DMS 273 treated with DMSO at 0.1 percent for 48 hours (cell line): Measurements from ENCODE around the gene PIK3AP1.
"Not testable (repeated sequence)": the region's sequence is repeated elsewhere in the genome, so short reads cannot be mapped to it uniquely, and the experiment has no call there.

ENCODE experiments used
- DNase-seq: peaks from one replicate; lab custom pipeline; 2025; lab: John Stamatoyannopoulos, UW

Gene PIK3AP1

GRCh38 chr10:96724621-96725020 is 4.3 kb upstream of the PIK3AP1 start:
- DNase-seq = no peak

DNA sequence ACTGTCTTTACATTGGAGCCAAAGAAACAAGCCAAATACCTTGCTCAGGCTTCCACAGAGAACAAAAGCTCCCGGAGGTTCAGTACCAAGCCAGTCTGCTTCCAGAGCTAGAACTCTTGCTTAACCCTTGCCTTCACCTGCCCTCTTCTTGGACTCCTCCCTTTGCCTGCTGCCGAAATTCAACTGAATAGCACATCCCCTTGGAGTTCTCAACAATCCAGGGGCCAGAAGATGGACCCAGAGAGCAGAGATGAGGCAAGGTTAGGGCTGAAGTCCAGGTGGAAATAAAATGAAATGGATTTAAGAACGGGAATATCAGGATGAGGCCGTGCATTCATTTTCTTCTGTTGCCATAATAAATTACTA is 876 bp upstream of the PIK3AP1 start:
- peak; percentile 39 for DNase-seq

DNA sequence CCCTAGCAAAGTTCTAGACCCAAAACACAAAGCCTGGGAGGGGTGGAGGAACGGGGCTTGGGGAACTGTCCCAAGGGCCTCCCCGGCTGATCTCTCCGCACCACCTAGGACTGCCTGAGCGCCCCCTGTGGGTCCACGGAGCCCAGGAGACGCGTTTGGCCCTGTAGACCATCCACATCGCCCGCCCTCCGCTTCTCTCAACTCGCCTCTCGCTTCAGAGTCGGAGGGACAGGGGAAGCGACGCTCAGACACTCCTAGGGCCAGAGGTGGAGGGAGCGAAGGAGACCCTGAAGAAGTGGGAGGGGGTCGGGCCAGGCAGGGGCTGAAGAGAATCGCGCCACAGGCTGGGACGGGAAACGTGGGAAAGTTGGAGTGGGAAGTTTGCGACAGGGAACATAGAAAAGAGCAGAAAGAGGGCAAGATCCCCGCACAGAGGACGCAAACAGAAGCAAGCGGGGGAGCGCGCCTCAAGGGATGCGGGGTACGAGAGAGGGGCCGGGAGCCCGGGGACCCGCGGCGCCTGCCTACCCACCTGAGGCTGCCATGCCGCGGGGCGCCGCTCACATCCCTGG is 378 bp downstream of the PIK3AP1 start:
- no peak for DNase-seq

DNA sequence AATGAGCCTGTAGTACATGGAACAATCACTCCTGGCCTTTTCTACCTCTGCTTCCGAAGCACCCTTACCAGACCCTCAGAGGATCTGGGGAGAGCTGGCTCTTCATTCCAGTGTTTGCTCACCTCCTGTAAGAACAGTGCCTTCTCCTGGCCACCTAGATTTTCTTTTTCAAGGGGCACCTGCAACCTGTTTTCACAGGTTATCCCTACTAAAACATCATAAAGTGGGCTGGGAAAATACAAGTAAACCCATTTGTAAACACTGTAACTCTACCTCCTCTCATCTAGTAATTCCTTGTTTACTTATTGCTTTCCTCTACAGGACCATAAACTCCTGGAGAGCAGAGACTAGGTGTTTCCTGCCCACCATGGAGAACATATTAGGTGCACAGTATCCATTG is 1.1 kb downstream of the PIK3AP1 start:
- DNase-seq = no peak

DNA sequence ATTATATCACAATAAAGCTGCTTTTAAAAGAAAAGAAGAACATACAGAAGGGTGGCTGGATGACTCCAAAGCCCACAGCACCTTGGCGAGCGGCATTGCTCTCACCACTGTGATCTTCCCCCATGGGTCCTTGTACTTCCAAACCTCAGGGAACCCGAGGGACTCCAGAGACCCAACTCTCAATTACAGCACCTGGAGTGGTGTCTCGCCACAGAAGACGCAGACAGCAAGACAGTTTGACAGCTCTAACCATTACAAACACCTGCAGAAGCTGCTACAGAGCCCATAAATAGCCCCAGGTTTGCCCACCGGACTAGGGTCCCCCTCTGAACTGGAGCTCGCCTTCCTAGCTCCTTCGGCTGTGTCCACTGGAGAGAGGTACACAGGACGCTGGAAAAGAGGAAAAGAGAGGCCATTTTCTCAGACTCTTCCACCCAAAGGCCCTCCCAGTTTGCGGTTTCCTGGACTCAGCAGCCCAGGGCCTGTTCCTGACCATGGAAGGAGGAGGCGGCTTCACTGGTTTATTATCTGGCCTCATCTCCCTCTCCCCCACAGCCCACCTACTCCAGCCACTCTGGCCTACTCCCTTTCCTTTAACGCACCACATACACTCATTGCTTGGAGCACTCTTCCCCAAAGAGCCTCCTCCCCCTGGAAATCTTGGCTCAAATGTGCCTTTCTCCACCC is 1.9 kb downstream of the PIK3AP1 start:
- DNase-seq = no peak

DNA sequence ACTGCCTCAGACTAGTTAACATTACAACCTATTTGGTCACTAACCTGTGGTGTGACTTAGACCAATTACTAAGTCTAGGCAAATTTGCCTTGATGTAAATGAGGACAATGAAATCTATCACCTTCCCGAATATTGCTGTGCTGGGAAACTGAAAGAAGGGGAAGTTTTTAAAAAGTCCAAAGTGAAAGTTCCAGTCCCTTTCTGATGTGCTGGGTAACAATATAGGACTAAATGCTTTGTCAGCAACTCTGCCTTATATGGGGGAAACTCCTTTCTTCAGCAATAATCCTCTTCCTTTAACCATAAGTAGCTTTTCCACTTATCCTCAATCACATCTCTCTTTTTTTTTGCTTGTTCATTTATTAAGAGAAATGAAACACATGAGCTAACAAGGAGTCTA is 3.9 kb downstream of the PIK3AP1 start:
- no peak for DNase-seq

- no peak for DNase-seq
Observed at GRCh38 chr10:96714746-96715255, 5.5 kb downstream of the PIK3AP1 start.

DNA sequence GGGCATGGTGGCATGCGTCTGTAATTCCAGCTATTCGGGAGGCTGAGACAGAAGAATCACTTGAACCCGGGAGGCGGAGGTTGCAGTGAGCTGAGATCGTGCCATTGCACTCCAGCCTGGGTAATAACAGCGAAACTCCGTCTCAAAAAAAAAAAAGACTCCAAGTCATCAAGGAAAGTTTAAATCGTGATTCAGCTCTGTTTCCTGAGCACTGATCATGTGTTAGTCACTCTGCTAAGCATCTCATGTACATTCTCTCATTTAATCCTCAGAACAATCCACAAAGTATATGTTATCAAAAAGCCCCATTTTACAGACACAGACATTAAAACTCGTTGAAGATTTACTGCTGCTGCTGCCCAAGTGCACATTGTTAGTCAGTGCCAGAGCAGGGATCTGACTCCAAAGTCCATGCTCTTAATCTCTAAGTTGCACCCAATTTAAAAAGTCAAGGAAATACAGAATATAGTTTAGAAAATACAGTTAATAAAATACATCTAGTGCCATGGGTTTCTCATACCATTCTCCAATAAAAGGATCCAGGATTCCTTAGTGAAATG is 6.2 kb downstream of the PIK3AP1 start:
- DNase-seq = no peak

- DNase-seq = no peak
Observed at GRCh38 chr10:96712662-96713271, 7.5 kb downstream of the PIK3AP1 start.

- no peak for DNase-seq
Observed at GRCh38 chr10:96711048-96711728, 9.1 kb downstream of the PIK3AP1 start.

DNA sequence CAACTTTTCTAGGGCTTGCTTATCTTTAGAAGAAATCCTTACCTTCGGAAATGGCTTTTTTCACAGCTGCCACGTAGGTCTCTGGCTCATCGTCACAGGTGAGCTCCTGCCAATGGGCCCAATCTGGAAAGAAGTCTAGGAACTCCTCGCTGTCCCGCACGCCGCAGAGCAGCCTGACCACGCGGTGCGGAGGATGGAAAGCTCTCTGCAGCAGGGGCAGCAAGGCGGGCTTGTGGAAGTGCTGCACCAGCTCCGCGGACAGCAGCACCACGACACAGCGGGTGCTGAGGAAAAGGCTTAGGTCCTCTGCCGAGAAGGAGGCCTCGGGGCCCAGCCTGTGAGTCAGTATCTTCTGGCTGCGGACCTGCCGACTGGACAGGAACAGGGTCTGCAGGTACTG is 10.8 kb downstream of the PIK3AP1 start:
- no peak for DNase-seq

- no peak for DNase-seq
Observed at GRCh38 chr10:96708996-96709395, 11.3 kb downstream of the PIK3AP1 start.

DNA sequence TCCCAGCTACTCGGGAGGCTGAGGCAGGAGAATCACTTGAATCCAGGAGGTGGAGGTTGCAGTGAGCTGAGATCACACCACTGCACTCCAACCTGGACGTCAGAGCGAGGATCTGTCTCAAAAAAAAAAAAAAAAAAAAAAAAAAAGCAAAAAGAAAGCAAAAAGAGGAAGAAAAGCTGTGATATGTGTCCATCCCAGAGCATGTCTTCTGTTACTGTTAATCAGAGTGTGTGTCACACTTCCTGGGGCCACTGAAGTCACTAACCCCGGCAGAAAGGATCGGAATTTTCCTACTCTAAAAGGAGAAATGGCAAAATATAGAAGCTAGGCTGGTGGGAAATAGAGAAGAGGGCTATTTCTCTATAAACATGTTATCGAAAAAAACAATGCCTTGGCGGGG is 11.9 kb downstream of the PIK3AP1 start:
- DNase-seq = no peak

DNA sequence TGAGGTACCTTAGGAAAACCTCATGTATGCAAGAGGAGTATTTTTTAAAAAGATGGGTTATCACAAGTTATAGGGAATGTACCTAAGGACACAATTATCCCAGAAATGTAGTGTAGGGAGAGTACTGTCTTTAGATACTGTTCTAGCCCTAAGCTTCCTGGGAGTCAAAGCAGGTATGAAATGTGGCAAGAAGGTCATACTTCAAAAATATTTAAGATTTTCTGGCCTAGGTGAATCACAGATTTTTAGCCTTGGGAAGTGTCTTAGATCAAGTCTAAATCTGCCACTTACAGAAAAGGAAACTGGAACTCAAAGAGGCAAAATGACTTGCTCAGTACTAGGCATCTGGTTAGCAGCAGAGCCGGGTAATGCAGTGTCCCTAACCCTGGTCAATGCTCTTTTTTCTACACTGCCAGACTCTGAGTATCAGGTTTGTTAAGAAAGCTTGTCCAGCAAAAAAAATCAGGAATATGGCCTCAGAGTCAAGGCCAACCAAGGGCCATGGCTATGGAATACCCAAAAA is 13.9 kb downstream of the PIK3AP1 start:
- DNase-seq = no peak

DNA sequence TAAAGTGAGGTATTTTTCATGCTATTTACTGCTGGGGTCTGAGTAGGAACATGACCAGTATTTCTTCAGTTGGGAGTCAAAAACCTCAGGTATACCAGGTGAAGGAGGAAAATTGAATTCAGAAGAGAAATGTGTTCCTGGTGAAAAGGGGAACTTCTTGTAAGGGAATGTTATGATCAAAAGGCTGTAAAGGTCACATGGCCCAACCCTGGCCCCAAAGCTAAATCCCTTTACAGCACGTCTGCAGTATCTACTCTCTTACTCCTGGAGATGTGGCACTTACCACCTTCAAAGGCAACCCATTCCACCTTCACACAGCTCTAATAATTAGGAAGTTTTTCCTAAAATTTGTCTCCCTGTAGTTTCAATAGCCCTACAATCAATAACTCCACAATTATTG is 15.2 kb downstream of the PIK3AP1 start:
- no peak for DNase-seq

- DNase-seq = no peak
Observed at GRCh38 chr10:96704563-96704962, 15.8 kb downstream of the PIK3AP1 start.

DNA sequence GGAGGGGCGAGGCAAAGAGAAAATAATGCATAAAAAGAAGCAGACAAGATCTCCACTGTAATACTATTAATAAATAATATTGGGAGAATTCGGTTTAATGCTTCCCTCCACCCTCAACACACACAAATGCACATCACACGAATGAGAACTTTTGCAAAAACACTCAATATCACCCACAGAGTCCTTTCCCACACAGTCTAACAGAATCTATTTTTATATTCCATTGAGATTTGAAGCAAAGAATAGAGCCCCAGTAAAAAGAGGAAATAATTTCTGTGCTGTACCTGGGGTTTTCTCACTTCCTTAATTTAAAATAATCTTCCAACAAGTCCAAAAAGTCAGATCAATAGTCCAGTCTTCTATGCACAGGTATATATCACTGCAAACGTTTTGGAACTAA is 17.0 kb downstream of the PIK3AP1 start:
- no peak for DNase-seq

GRCh38 chr10:96701265-96701664 is 19.0 kb downstream of the PIK3AP1 start:
- no peak for DNase-seq

DNA sequence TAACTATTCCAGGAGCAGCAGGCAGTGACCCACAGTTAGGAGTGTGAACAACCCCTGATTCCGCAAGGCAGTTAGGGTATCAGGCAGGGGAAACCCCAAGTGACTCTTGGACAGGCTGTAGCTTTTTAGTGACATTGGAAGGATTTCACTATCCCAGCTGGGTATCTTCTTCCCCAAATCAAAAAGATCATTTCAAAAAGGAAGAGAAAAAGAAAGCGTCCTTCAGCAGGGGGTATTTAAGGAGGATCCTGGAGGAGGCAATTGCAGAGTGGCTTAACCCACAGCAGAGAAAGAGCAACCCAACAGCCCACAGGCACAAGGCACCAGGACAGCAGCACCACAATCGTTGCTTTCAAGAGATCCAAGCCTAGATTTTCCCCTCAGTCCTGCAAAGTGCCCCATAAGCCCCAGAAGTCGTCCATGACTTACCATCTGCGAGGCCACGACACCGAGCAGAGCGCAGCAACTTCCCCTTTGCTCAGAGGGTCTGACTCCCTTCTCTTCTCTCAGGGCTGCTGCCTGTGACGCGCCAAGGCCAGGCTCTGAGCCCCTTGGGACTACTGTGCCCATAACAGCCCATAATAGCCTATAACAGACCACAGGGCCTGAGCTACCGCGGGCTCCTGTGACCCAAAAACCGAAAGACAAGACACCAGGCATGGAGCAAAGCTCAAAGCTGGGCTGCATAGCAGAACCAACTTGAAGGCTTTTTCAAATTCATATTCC is 19.8 kb downstream of the PIK3AP1 start:
- no peak for DNase-seq

DNA sequence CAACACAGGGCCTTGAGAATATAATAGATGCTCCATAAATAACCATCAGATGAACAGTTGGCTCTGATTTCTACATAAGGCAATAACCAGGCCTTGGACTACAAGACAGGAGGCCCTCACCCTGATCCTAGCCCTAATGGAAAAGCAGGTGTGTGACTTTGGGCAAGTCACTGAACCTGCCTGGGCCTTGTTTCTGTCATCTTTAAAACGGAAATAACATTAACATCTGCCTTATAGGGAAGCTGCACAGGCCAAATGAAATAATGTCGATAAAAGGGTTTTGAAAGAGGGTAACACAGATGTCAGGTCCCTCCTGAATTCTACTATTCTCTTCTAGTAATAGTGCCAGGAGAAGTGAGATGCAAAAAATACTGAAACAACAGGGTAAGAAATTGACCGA is 20.7 kb downstream of the PIK3AP1 start:
- no peak for DNase-seq

DNA sequence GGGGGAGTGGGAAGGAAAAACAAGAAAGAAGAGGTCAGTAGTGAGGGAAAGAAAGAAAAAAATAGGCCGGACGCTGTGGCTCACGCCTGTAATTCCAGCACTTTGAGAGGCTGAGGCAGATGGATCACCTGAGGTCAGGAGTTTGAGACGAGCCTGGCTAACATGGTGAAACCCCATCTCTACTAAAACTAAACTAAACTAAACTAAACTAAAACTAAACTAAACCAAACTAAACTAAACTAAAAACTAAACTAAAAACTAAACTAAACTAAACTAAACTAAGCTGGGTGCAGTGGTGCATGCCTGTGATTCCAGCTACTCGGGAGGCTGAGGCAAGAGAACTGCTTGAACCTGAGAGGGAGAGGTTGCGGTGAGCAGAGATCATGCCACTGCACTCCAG is 22.0 kb downstream of the PIK3AP1 start:
- not testable (repeated sequence) for DNase-seq

- no peak for DNase-seq
Observed at GRCh38 chr10:96697438-96697837, 22.9 kb downstream of the PIK3AP1 start.
